ENCODE data around the gene SLC50A1. TPM values are rescaled to one million over a fixed set of nuclear protein-coding genes. Genes with fewer than 3 reads are reported as not detected.

The SLC50A1 gene
- polyA plus RNA-seq, 1 donor: 18.6 TPM

DNA sequence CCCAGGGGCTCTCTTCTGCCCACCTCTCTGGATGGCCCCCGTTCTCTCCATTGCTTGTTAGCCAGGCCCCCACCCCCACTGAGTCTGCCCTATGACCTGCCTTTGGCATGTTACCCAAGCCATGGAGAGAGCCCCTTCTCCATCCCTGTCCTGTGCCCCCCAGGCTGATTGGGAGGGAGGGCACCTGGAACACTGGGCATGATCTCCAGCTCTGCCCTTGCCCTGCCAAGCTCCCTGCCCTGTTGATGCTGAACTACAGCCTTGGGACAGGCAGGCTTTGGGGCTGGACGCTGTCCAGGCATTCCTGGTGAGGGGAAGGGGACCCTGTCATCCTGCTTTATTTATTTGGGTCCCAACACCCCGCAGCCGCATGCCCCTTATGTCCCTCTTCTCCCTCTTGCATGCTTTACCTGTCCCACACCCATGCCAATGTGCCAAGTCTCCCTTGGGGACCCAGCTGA is 48.7 kb downstream of the SLC50A1 start:
- DNase-seq (ENCODE audit: low read depth): no peak

DNA sequence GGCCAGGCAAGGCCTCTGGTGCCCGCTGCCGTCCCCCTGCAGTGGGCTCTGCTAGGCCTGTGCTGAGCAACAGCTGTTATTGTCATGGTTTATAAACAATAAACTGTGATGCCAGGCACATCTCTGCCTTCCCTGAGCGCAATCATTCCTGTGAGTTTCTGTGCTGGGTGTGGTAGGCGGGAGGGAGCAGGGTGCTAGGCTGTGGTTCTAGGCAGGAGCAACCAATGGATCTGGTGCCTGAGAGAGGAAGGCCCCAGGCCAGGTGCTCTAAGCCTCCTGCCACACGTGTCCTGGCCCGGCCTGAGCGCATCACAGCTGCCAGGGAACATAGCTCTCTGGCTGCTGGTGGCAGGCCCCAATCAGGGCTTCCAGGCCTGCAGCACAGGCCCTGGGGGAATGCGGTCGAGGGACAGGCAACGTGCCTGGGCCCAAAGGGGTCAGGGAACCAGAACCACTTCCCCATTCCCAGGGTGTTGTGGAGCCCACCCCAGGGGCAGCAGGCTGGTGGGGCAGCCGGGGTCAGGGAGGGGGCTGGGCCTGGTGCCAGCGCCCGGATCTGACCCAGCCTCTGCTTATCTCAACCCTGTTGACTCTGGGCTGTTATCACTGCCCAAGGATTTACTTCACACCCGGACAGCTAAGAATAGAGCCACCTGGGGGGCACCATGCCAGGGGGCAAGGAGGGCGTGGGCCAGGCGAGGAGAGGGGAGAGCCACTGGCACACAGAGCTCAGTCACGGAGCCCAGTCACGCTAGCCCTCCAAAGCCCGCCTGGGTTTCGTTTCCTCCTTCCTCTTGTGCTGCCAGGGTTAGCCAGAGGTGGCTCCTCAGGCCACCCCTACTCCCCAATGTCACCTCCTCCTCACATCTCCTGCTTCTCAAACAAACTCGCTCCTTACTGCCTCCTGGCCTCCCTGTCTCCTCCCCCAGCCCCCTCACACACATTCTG is 49.5 kb downstream of the SLC50A1 start:
- DNase-seq (ENCODE audit: low read depth): no peak

DNA sequence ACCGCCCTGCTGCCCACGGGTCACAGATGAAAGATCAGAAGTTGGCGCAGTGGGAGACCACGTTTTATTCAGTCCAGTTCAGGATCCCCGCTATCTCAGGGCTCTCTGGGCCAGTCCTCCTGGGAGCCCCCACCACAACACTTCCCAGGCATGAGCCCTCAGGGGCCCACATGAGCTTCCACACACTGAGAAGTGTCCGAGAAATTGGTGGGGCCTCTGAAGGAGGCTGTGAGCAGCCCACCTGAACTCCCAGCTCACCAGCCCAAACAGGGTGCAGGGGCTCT is 50.1 kb downstream of the SLC50A1 start:
- DNase-seq (ENCODE audit: low read depth): no peak

DNA sequence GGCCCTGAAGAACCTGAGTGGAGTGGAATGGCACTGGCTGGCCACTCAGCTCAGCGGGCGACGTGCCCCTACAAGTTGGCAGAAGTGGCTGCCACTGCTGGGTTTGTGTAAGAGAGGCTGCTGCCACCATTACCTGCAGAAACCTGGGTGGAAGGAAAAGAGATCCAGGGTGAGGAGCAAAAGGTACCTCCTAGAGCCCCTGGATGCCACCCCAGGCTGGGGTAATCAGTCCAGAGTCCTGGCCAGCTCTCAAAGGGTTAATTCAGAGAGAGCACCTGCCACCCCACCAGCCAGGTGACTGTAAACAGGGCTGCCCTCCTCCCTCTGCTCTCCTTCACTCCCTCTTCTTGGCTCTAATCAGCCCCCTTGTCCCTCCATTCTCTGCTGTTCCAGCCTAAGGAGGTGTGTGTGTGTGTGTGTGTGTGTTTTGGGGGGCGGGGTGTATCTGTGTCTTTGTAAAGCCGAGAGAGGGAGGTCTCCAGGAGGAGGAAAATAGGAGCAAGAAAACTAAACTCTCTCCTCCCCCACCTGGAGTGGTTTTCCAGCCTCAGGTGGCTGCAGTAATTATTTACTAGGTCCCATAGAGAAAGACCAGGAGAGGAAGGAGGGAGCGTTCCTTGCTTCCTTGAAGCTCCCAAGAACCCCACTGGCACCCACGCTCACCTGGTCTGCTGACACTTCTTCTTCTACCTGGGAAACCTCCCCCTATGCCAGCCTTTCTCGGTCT is 50.6 kb downstream of the SLC50A1 start:
- DNase-seq (ENCODE audit: low read depth): no peak

GRCh38 chr1:155186794-155187455 is 51.3 kb downstream of the SLC50A1 start:
- no peak for DNase-seq (ENCODE audit: low read depth)

GRCh38 chr1:155187456-155187891 is 51.8 kb downstream of the SLC50A1 start:
- no peak for DNase-seq (ENCODE audit: low read depth)

DNA sequence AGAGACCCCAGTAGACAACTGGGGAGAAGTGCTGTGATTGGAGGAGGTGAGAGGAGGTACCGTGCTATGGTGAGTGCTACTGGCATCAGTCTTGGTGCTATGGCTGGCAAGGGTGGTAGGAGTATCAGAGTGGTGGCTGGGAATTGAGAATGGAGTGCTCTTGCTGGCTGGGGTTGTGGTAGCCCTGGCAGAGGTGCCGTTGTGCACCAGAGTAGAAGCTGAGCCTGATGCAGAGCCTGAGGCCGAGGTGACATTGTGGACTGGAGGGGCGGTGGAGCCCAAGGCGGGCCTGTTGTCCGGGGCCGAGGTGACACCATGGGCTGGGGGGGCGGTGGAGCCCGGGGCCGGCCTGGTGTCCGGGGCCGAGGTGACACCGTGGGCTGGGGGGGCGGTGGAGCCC is 52.6 kb downstream of the SLC50A1 start:
- DNase-seq (ENCODE audit: low read depth): no peak

Other genes starting within 250 kb of the SLC50A1 start
- gene PMVK, start 199.1 kb upstream of the SLC50A1 start, polyA plus RNA-seq (ENCODE audit: insufficient read length): 26.8 TPM
- 164 TPM for gene PBXIP1, start 179.8 kb upstream of the SLC50A1 start, polyA plus RNA-seq (ENCODE audit: insufficient read length)
- gene PYGO2, start 174.1 kb upstream of the SLC50A1 start, polyA plus RNA-seq (ENCODE audit: insufficient read length): 28.3 TPM
- 67.4 TPM for gene SHC1, start 165.1 kb upstream of the SLC50A1 start, polyA plus RNA-seq (ENCODE audit: insufficient read length)
- 47.6 TPM for gene CKS1B, start 161.2 kb upstream of the SLC50A1 start, polyA plus RNA-seq (ENCODE audit: insufficient read length)
- gene FLAD1, start 152.5 kb upstream of the SLC50A1 start, polyA plus RNA-seq (ENCODE audit: insufficient read length): 20.6 TPM
- not detected for gene LENEP, start 142.3 kb upstream of the SLC50A1 start, polyA plus RNA-seq (ENCODE audit: insufficient read length)
- 11.4 TPM for gene ZBTB7B, start 133.1 kb upstream of the SLC50A1 start, polyA plus RNA-seq (ENCODE audit: insufficient read length)
- gene DCST2, start 102.1 kb upstream of the SLC50A1 start, polyA plus RNA-seq (ENCODE audit: insufficient read length): 0.63 TPM
- gene DCST1, start 102.0 kb upstream of the SLC50A1 start, polyA plus RNA-seq (ENCODE audit: insufficient read length): 0.09 TPM
- gene ADAM15, start 84.5 kb upstream of the SLC50A1 start, polyA plus RNA-seq (ENCODE audit: insufficient read length): 57.1 TPM
- gene EFNA4, start 72.1 kb upstream of the SLC50A1 start, polyA plus RNA-seq (ENCODE audit: insufficient read length): 6.5 TPM
- 2.1 TPM for gene EFNA3, start 57.0 kb upstream of the SLC50A1 start, polyA plus RNA-seq (ENCODE audit: insufficient read length)
- 20.6 TPM for gene EFNA1, start 8.0 kb upstream of the SLC50A1 start, polyA plus RNA-seq (ENCODE audit: insufficient read length)
- gene DPM3, start 4.7 kb downstream of the SLC50A1 start, polyA plus RNA-seq (ENCODE audit: insufficient read length): 23.9 TPM
- gene KRTCAP2, start 37.5 kb downstream of the SLC50A1 start, polyA plus RNA-seq (ENCODE audit: insufficient read length): 85.3 TPM
- 0.46 TPM for gene TRIM46, start 38.0 kb downstream of the SLC50A1 start, polyA plus RNA-seq (ENCODE audit: insufficient read length)
- 63.0 TPM for gene THBS3, start 72.0 kb downstream of the SLC50A1 start, polyA plus RNA-seq (ENCODE audit: insufficient read length)
- gene MTX1, start 72.8 kb downstream of the SLC50A1 start, polyA plus RNA-seq (ENCODE audit: insufficient read length): 16.9 TPM
- 16.3 TPM for gene ENTREP3, start 119.6 kb downstream of the SLC50A1 start, polyA plus RNA-seq (ENCODE audit: insufficient read length)
- gene SCAMP3, start 126.5 kb downstream of the SLC50A1 start, polyA plus RNA-seq (ENCODE audit: insufficient read length): 44.4 TPM
- gene CLK2, start 137.7 kb downstream of the SLC50A1 start, polyA plus RNA-seq (ENCODE audit: insufficient read length): 37.0 TPM
- gene HCN3, start 141.6 kb downstream of the SLC50A1 start, polyA plus RNA-seq (ENCODE audit: insufficient read length): 4.3 TPM
- 0.09 TPM for gene PKLR, start 165.6 kb downstream of the SLC50A1 start, polyA plus RNA-seq (ENCODE audit: insufficient read length)
- 115 TPM for gene FDPS, start 173.0 kb downstream of the SLC50A1 start, polyA plus RNA-seq (ENCODE audit: insufficient read length)
- gene RUSC1, start 185.0 kb downstream of the SLC50A1 start, polyA plus RNA-seq (ENCODE audit: insufficient read length): 27.9 TPM